ENCODE measurements around the gene LRRC7.
A peak's percentile ranks its signal among the peaks of the same experiment; 100 is the strongest.
"Not testable (repeated sequence)": the region's sequence is repeated elsewhere in the genome, so short reads cannot be mapped to it uniquely, and the experiment has no call there.

Gene LRRC7

GRCh38 chr1:69911301-69911801 lies 343.6 kb downstream of the LRRC7 start:
- peak; percentile 64 for DNase-seq

- no peak for DNase-seq
These were observed 346.3 kb downstream of the LRRC7 start for GRCh38 chr1:69913977-69914376.

- peak; percentile 3 for DNase-seq
These were observed 347.4 kb downstream of the LRRC7 start for GRCh38 chr1:69914976-69915765.

- DNase-seq = no peak
These were observed 351.6 kb downstream of the LRRC7 start for GRCh38 chr1:69919129-69919921.

GRCh38 chr1:69919922-69920273 lies 352.2 kb downstream of the LRRC7 start:
- DNase-seq = no peak

GRCh38 chr1:69920426-69920825 lies 352.7 kb downstream of the LRRC7 start:
- no peak for DNase-seq

- DNase-seq = no peak
These were observed 353.8 kb downstream of the LRRC7 start for GRCh38 chr1:69921486-69921885.

- not testable (repeated sequence) for DNase-seq
These were observed 360.5 kb downstream of the LRRC7 start for GRCh38 chr1:69928234-69928633.

- peak; percentile 3 for DNase-seq
These were observed 361.8 kb downstream of the LRRC7 start for GRCh38 chr1:69929308-69930057.

- DNase-seq = no peak
These were observed 362.7 kb downstream of the LRRC7 start for GRCh38 chr1:69930396-69930795.

- no peak for DNase-seq
These were observed 365.0 kb downstream of the LRRC7 start for GRCh38 chr1:69932760-69933159.

GRCh38 chr1:69940231-69940630 lies 372.5 kb downstream of the LRRC7 start:
- DNase-seq = no peak

- DNase-seq = no peak
These were observed 373.1 kb downstream of the LRRC7 start for GRCh38 chr1:69940816-69941215.

- DNase-seq = no peak
These were observed 375.3 kb downstream of the LRRC7 start for GRCh38 chr1:69943030-69943429.

- DNase-seq = no peak
These were observed 379.2 kb downstream of the LRRC7 start for GRCh38 chr1:69946935-69947334.

GRCh38 chr1:69947837-69948236 lies 380.1 kb downstream of the LRRC7 start:
- no peak for DNase-seq

GRCh38 chr1:69952676-69953075 lies 385.0 kb downstream of the LRRC7 start:
- no peak for DNase-seq

GRCh38 chr1:69962452-69962851 lies 394.7 kb downstream of the LRRC7 start:
- DNase-seq = not testable (repeated sequence)

- DNase-seq = no peak
These were observed 399.6 kb downstream of the LRRC7 start for GRCh38 chr1:69967245-69967766.

GRCh38 chr1:69976896-69977295 lies 409.2 kb downstream of the LRRC7 start:
- no peak for DNase-seq

- DNase-seq = no peak
These were observed 415.3 kb downstream of the LRRC7 start for GRCh38 chr1:69982992-69983391.

- no peak for DNase-seq
These were observed 417.7 kb downstream of the LRRC7 start for GRCh38 chr1:69985376-69985775.

GRCh38 chr1:69985901-69986439 lies 418.2 kb downstream of the LRRC7 start:
- peak; percentile 4 for DNase-seq

Measured in hematopoietic multipotent progenitor cell treated with erythropoietin and hydrocortisone succinate and interleukin-3 and kit ligand, for 4 days (in vitro differentiated cells).